HCT116 (cell line): Measurements from ENCODE around the gene ZNF516. TPM values are rescaled to one million over a fixed set of nuclear protein-coding genes. Genes with fewer than 3 reads are reported as not detected.

Source experiments
- ATAC-seq: fragments of 200-7000 bp; cut with Tn5 transposase; 2 replicates; pipeline ENCODE4 v1.9.1; 2020; ENCODE audit warnings: mild to moderate bottlenecking, moderate library complexity
- BruUV-seq: library from RNA; stranded (reverse); fragments of 400-500 nt; replicated peaks from 2 replicates; lab custom pipeline; 2021; lab: Mats Ljungman, UMichigan
- CTCF ChIA-PET: fragments of 300-600 bp; sonication (Branson Sonifier 250); formaldehyde crosslinking; loops from one replicate; lab custom pipeline; 2021; ENCODE audit warnings: antibody characterized with exemption; lab: Charles Lee
- POLR2A ChIA-PET: fragments of 300-600, 350-600 bp; sonication (Branson Sonifier 250); formaldehyde crosslinking; loops from one replicate; lab custom pipeline; 2021; ENCODE audit warnings: antibody characterized with exemption; lab: Charles Lee
- RAD21 ChIA-PET, 2 experiments: fragments of 300-600 bp; sonication (Branson Sonifier 250); formaldehyde crosslinking; loops; one replicate each; lab custom pipeline; 2023; ENCODE audit warnings: low total read pairs in 2 of 2; ENCODE audit not compliant: uncharacterized antibody in 2 of 2, unreplicated experiment in 2 of 2, low non-redundant PET in 1 of 2; lab: Charles Lee
- DNase-seq: peaks from one replicate; pipeline ENCODE4 v3.0.0-alpha.2; 2010; ENCODE audit warnings: low read depth, low spot score
- H2AFZ ChIP-seq: fragments of 200-600 bp; shearing (Covaris generic), sonication (generic); 2 replicates; pipeline ENCODE4 v1.6.1; 2017; ENCODE audit warnings: low read depth, mixed run types, mixed read lengths, antibody characterized with exemption, low read length; ENCODE audit not compliant: poor library complexity, severe bottlenecking
- H3K27ac ChIP-seq: 2 replicates; pipeline ENCODE4 v1.5.1; 2012; ENCODE audit warnings: low read depth, low read length
- H3K27me3 ChIP-seq: fragments of 200-600 bp; sonication (generic); 2 replicates; pipeline ENCODE4 v1.6.1; 2016; ENCODE audit warnings: mixed run types, low read length, mixed read lengths; ENCODE audit not compliant: insufficient read depth
- H3K36me3 ChIP-seq, 2 experiments: fragments of 200-500 bp in 1 of 2; fragments of 200-600 bp in 1 of 2; sonication (Bioruptor generic) in 1 of 2; sonication (generic) in 1 of 2; 2 replicates each; pipeline versions ENCODE4 v1.5.1 to v1.6.1; 2014 to 2016; ENCODE audit warnings: low read length in 2 of 2, inconsistent platforms in 1 of 2, mixed read lengths in 1 of 2, mixed run types in 1 of 2; ENCODE audit not compliant: insufficient read depth in 2 of 2, control insufficient read depth in 1 of 2
- H3K4me1 ChIP-seq, 2 experiments: fragments of 200-600 bp in 1 of 2; sonication (generic) in 1 of 2; 2 replicates each; pipeline versions ENCODE4 v1.5.1 to v1.6.1; 2012 to 2017; ENCODE audit warnings: low read length in 2 of 2, inconsistent platforms in 1 of 2, mild to moderate bottlenecking in 1 of 2, mixed read lengths in 1 of 2, mixed run types in 1 of 2, moderate library complexity in 1 of 2; ENCODE audit not compliant: insufficient read depth in 2 of 2, control insufficient read depth in 1 of 2
- H3K4me2 ChIP-seq: fragments of 200-600 bp; sonication (generic); 2 replicates; pipeline ENCODE4 v1.6.1; 2017; ENCODE audit warnings: mixed run types, low read length, mixed read lengths
- H3K4me3 ChIP-seq, 2 experiments: fragments of 200-600 bp in 1 of 2; sonication (generic) in 1 of 2; replicated peaks in 1 of 2; 2 replicates each; pipeline ENCODE4 v1.5.1; 2011 to 2016; ENCODE audit warnings: low read length in 2 of 2, control low read depth in 1 of 2, low read depth in 1 of 2, mild to moderate bottlenecking in 1 of 2, mixed read lengths in 1 of 2, mixed run types in 1 of 2
- H3K79me2 ChIP-seq: fragments of 200-600 bp; sonication (generic); 2 replicates; pipeline ENCODE4 v1.6.1; 2017; ENCODE audit warnings: mild to moderate bottlenecking, mixed run types, low read length, moderate library complexity, mixed read lengths; ENCODE audit not compliant: insufficient read depth
- H3K9ac ChIP-seq: fragments of 200-600 bp; sonication (generic); 2 replicates; pipeline ENCODE4 v1.6.1; 2016; ENCODE audit warnings: low read length, mixed read lengths
- H3K9me2 ChIP-seq: fragments of 200-600 bp; sonication (generic), shearing (Covaris generic); 2 replicates; pipeline ENCODE4 v1.6.1; 2017; ENCODE audit warnings: mixed run types, mild to moderate bottlenecking, moderate library complexity; ENCODE audit not compliant: insufficient read depth
- H3K9me3 ChIP-seq, 2 experiments: fragments of 200-500 bp in 1 of 2; fragments of 200-600 bp in 1 of 2; sonication (Bioruptor generic) in 1 of 2; sonication (generic) in 1 of 2; 2 replicates each; pipeline ENCODE4 v1.6.1; 2014 to 2017; ENCODE audit warnings: low read length in 2 of 2, mixed read lengths in 2 of 2, inconsistent platforms in 1 of 2, low read depth in 1 of 2, mild to moderate bottlenecking in 1 of 2, mixed run types in 1 of 2, moderate library complexity in 1 of 2; ENCODE audit not compliant: control insufficient read depth in 1 of 2, insufficient read depth in 1 of 2
- H4K20me1 ChIP-seq: fragments of 200-600 bp; sonication (generic), shearing (Covaris generic); 2 replicates; pipeline ENCODE4 v1.6.1; 2017; ENCODE audit warnings: mixed run types, mild to moderate bottlenecking, moderate library complexity; ENCODE audit not compliant: insufficient read depth
- EZH2 ChIP-seq: fragments of 200-600 bp; sonication (generic); IDR thresholded peaks from 2 replicates; pipeline ENCODE4 v1.6.1; 2017; ENCODE audit warnings: antibody characterized with exemption, mixed run types
- EZH2phosphoT487 ChIP-seq: fragments of 200-600 bp; IDR thresholded peaks from 2 replicates; pipeline ENCODE4 v1.6.1; 2018; ENCODE audit warnings: antibody characterized with exemption, borderline replicate concordance
- POLR2A ChIP-seq: IDR thresholded peaks from 2 replicates; pipeline ENCODE4 v1.7.0; 2011; ENCODE audit warnings: borderline replicate concordance; ENCODE audit not compliant: insufficient read depth, insufficient read length; ENCODE audit errors: extremely low read depth
- RAD21 ChIP-seq: IDR thresholded peaks from 2 replicates; pipeline ENCODE4 v1.6.1; 2012; ENCODE audit warnings: low read depth, mild to moderate bottlenecking
- SP1 ChIP-seq: IDR thresholded peaks from 2 replicates; pipeline ENCODE4 v1.6.1; 2012; ENCODE audit warnings: low read depth
- YY1 ChIP-seq: IDR thresholded peaks from 2 replicates; pipeline ENCODE4 v1.6.1; 2011; ENCODE audit warnings: low read length, low read depth, moderate library complexity, mild to moderate bottlenecking; ENCODE audit not compliant: insufficient replicate concordance; ENCODE audit errors: extremely low read depth
- ZFX ChIP-seq: fragments of 450-650 bp; IDR thresholded peaks from 2 replicates; pipeline ENCODE4 v1.6.1; 2017
- intact Hi-C: fragments of 100-400 bp; cut with micrococcal nuclease; formaldehyde crosslinking; loops from 2 replicates; pipeline ENCODE4 v1.10.0; 2022
- total RNA-seq: library from RNA; stranded (reverse); gene quantifications from one replicate; pipeline ENCODE4 v1.2.1, GENCODE V29; 2021; ENCODE audit not compliant: unreplicated experiment
- TF ChIP-seq, protein P1 (sequence below): IDR thresholded peaks from 2 replicates; pipeline ENCODE4 v1.6.1; 2012
- TF ChIP-seq, protein P2 (sequence below): IDR thresholded peaks from 2 replicates; pipeline ENCODE4 v1.6.1; 2011; ENCODE audit warnings: mild to moderate bottlenecking, low read length, moderate library complexity; ENCODE audit not compliant: insufficient replicate concordance; ENCODE audit errors: extremely low read depth
- TF ChIP-seq, protein P3 (sequence below): IDR thresholded peaks from 2 replicates; pipeline ENCODE4 v1.6.1; 2012; ENCODE audit warnings: low read depth

The ZNF516 gene
- total RNA-seq, 1 experiment from 2014 or later: 32.0 TPM

DNA sequence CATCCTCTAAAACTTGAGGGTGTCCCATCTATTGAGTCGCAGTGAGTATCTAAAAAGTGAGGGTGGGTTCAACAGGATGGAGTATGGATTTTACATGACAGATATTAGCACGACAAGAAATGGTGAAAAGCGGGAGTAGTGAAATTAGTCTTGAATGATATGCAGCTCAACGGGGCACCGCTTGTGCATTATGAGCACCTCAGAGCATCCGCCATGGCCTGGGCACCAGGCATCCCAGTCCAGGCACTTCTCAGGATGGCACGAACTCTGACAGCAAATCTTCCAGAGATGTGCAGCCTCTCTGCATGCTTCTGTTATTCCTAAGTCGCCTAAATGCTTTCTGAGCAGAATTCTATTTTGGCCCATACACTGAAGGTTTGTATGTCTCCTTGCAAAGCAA is 57.1 kb downstream of the ZNF516 start:
- intact Hi-C loops: no loop called here
- RAD21 ChIA-PET: no interaction called here
- no peak overlapping the region for H3K4me2 ChIP-seq
- no peaks in the 10 kb centered on the region for H3K4me1 ChIP-seq
- no peak overlapping the region for H2AFZ ChIP-seq
- no peaks in the 10 kb centered on the region for H3K79me2 ChIP-seq
- DNase-seq (no peak), ATAC-seq (no peak)
- no peak overlapping the region for H3K27ac ChIP-seq
- peaks cover 0 to 8% of the 10 kb centered on the region in 2 experiments; a peak in 1 of 4 replicates for H3K36me3 ChIP-seq
- H3K9me2 ChIP-seq: no peaks in the 10 kb centered on the region
- POLR2A ChIA-PET: no interaction called here
- no peak overlapping the region for H3K9ac ChIP-seq
- H3K9me3 ChIP-seq: no peaks in the 10 kb centered on the region
- no peaks in the 10 kb centered on the region for H3K27me3 ChIP-seq
- CTCF ChIA-PET: no interaction called here
- no peak overlapping the region for H3K4me3 ChIP-seq
- TF ChIP-seq EZH2 (no peak), RAD21 (no peak), ZFX (no peak), YY1 (no peak), SP1 (no peak)
- TF ChIP-seq, protein P1, sequence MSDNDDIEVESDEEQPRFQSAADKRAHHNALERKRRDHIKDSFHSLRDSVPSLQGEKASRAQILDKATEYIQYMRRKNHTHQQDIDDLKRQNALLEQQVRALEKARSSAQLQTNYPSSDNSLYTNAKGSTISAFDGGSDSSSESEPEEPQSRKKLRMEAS: no peak
- TF ChIP-seq, protein P2, sequence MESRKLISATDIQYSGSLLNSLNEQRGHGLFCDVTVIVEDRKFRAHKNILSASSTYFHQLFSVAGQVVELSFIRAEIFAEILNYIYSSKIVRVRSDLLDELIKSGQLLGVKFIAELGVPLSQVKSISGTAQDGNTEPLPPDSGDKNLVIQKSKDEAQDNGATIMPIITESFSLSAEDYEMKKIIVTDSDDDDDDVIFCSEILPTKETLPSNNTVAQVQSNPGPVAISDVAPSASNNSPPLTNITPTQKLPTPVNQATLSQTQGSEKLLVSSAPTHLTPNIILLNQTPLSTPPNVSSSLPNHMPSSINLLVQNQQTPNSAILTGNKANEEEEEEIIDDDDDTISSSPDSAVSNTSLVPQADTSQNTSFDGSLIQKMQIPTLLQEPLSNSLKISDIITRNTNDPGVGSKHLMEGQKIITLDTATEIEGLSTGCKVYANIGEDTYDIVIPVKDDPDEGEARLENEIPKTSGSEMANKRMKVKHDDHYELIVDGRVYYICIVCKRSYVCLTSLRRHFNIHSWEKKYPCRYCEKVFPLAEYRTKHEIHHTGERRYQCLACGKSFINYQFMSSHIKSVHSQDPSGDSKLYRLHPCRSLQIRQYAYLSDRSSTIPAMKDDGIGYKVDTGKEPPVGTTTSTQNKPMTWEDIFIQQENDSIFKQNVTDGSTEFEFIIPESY: no peak
- no peaks in the 10 kb centered on the region for H4K20me1 ChIP-seq
- BruUV-seq: no TSS peak

DNA sequence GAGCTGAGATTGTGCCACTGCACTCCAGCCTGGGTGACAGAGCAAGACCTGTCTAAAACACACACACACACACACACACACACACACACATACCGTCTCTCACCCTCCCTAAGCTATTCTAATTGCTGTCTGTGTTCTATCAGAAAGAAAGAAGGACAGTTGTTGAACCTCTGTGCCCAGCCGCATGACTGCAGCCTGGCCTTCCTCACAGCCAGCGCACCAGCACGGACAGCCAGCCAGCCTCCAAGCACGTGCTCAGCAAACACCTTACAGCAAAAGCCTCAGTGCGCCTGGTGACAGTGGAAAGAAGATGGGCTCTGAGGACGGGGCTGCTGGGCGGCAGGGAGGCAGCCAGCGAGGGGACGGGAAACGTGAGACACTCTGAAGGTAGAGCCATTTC is 58.0 kb downstream of the ZNF516 start:
- peaks cover 0 to 8% of the 10 kb centered on the region in 2 experiments; a peak in 1 of 4 replicates for H3K36me3 ChIP-seq
- no peaks in the 10 kb centered on the region for H4K20me1 ChIP-seq
- no peak overlapping the region for H3K4me2 ChIP-seq
- no peak overlapping the region for H3K27ac ChIP-seq
- ChIA-PET RAD21 (no interaction called here), CTCF (no interaction called here), POLR2A (no interaction called here)
- intact Hi-C loops: no loop called here
- H3K4me1 ChIP-seq: no peaks in the 10 kb centered on the region
- no peaks in the 10 kb centered on the region for H3K27me3 ChIP-seq
- no peaks in the 10 kb centered on the region for H3K79me2 ChIP-seq
- no TSS peak for BruUV-seq
- no peak overlapping the region for H3K9ac ChIP-seq
- no peak overlapping the region for H2AFZ ChIP-seq
- H3K9me3 ChIP-seq: no peaks in the 10 kb centered on the region
- ATAC-seq (no peak), DNase-seq (no peak)
- no peak overlapping the region for H3K4me3 ChIP-seq
- TF ChIP-seq ZFX: no peak
- TF ChIP-seq, protein P2: no peak
- TF ChIP-seq, protein P3, sequence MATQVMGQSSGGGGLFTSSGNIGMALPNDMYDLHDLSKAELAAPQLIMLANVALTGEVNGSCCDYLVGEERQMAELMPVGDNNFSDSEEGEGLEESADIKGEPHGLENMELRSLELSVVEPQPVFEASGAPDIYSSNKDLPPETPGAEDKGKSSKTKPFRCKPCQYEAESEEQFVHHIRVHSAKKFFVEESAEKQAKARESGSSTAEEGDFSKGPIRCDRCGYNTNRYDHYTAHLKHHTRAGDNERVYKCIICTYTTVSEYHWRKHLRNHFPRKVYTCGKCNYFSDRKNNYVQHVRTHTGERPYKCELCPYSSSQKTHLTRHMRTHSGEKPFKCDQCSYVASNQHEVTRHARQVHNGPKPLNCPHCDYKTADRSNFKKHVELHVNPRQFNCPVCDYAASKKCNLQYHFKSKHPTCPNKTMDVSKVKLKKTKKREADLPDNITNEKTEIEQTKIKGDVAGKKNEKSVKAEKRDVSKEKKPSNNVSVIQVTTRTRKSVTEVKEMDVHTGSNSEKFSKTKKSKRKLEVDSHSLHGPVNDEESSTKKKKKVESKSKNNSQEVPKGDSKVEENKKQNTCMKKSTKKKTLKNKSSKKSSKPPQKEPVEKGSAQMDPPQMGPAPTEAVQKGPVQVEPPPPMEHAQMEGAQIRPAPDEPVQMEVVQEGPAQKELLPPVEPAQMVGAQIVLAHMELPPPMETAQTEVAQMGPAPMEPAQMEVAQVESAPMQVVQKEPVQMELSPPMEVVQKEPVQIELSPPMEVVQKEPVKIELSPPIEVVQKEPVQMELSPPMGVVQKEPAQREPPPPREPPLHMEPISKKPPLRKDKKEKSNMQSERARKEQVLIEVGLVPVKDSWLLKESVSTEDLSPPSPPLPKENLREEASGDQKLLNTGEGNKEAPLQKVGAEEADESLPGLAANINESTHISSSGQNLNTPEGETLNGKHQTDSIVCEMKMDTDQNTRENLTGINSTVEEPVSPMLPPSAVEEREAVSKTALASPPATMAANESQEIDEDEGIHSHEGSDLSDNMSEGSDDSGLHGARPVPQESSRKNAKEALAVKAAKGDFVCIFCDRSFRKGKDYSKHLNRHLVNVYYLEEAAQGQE: no peak
- no peak for TF ChIP-seq RAD21
- no peak for TF ChIP-seq YY1
- no peak for TF ChIP-seq POLR2A
- TF ChIP-seq EZH2phosphoT487: no peak
- no peaks in the 10 kb centered on the region for H3K9me2 ChIP-seq
